Choroid plexus epithelial cell (primary cell): Measurements from ENCODE around the gene FAM131B.

Source experiments
- DNase-seq: peaks from one replicate; pipeline ENCODE4 v3.0.0-alpha.2; 2010; ENCODE audit warnings: low read depth
- H3K4me3 ChIP-seq: 2 replicates; pipeline ENCODE4 v1.5.1; 2011; ENCODE audit warnings: low read depth, mild to moderate bottlenecking, control low read depth, low read length, moderate library complexity
- CTCF ChIP-seq: conservative IDR thresholded peaks from 2 replicates; pipeline ENCODE4 v1.5.1; 2011; ENCODE audit warnings: low read depth, mild to moderate bottlenecking, control low read depth, inconsistent platforms, low read length, moderate library complexity

FAM131B gene

GRCh38 chr7:143354965-143355364 lies 7.5 kb downstream of the FAM131B start:
- TF ChIP-seq CTCF: no peak
- DNase-seq: no peak
- H3K4me3 ChIP-seq: no peak overlapping the region

GRCh38 chr7:143354376-143354775 lies 8.1 kb downstream of the FAM131B start:
- DNase-seq: no peak
- TF ChIP-seq CTCF: no peak
- no peak overlapping the region for H3K4me3 ChIP-seq

GRCh38 chr7:143352531-143353002 lies 9.9 kb downstream of the FAM131B start:
- TF ChIP-seq CTCF: no peak
- DNase-seq: no peak
- H3K4me3 ChIP-seq: no peak overlapping the region

- TF ChIP-seq CTCF: no peak
- DNase-seq: no peak
- H3K4me3 ChIP-seq: no peak overlapping the region
These were observed 10.9 kb downstream of the FAM131B start for GRCh38 chr7:143351574-143351973.

- H3K4me3 ChIP-seq: no peak overlapping the region
- DNase-seq: no peak
- no peak for TF ChIP-seq CTCF
These were observed 11.5 kb downstream of the FAM131B start for GRCh38 chr7:143351060-143351459.

- no peak for TF ChIP-seq CTCF
- H3K4me3 ChIP-seq: no peak overlapping the region
- no peak for DNase-seq
These were observed 14.6 kb downstream of the FAM131B start for GRCh38 chr7:143347950-143348349.

GRCh38 chr7:143346018-143346417 lies 16.5 kb downstream of the FAM131B start:
- no peak overlapping the region for H3K4me3 ChIP-seq
- no peak for DNase-seq
- no peak for TF ChIP-seq CTCF
